Gastrocnemius medialis (tissue), 4 donors: ENCODE data around the gene NDUFS8.

Experiments used
- POLR2A ChIP-seq, 2 donors: fragments of 450-650 bp; IDR thresholded peaks; one replicate each; pipeline ENCODE4 v1.6.1; 2017; ENCODE audit warnings: antibody characterized with exemption in 2 of 2, mild to moderate bottlenecking in 2 of 2, moderate library complexity in 2 of 2
- TF ChIP-seq, protein P1 (sequence below), 5 experiments: fragments of 450-650 bp in 3 of 5; fragments of 200-600 bp in 2 of 5; sonication (generic) in 2 of 5; IDR thresholded peaks in 4 of 5; conservative IDR thresholded peaks in 1 of 5; 1 replicate in 4 of 5; 2 replicates in 1 of 5; pipeline ENCODE4 v1.5.1; 2016 to 2019; ENCODE audit warnings: antibody characterized with exemption in 5 of 5, mild to moderate bottlenecking in 3 of 5, moderate library complexity in 3 of 5

DNA sequence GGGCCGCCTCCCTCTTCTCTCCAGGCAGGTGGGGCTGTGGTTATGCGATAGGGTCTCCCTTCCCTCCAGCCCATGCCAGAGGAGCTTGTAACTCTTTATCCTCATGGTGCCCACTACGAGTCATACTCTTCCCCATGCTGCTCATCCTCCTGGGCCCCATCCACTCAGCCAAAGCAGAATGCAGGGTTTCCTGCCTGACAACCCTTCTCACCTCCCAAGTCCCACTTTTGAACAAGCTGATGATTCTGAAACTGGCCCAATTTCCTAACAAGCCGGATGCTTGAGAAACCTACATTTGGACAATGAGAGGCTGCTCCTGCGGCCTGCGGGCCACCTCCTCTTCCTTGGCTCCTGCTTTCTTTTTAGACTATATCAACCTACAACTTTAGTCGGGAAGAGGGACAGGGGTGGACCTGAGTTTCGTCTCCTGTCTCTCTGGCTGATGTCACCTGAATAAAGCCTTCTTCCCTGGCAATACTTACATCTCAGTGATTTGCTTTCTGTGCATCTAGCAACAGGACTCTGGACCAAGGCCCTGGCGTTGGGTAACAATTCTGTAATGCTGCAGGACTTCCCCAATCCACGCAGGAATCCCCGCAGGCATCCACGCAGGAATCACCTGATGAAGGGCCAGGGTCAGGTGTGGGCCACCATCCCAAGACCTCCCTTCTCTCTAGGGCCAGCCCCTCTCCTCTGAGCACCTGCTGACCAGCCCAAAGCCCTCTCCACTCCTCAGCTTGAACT, 1.5 kb upstream of the NDUFS8 start:
- TF ChIP-seq, protein P1, sequence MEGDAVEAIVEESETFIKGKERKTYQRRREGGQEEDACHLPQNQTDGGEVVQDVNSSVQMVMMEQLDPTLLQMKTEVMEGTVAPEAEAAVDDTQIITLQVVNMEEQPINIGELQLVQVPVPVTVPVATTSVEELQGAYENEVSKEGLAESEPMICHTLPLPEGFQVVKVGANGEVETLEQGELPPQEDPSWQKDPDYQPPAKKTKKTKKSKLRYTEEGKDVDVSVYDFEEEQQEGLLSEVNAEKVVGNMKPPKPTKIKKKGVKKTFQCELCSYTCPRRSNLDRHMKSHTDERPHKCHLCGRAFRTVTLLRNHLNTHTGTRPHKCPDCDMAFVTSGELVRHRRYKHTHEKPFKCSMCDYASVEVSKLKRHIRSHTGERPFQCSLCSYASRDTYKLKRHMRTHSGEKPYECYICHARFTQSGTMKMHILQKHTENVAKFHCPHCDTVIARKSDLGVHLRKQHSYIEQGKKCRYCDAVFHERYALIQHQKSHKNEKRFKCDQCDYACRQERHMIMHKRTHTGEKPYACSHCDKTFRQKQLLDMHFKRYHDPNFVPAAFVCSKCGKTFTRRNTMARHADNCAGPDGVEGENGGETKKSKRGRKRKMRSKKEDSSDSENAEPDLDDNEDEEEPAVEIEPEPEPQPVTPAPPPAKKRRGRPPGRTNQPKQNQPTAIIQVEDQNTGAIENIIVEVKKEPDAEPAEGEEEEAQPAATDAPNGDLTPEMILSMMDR (IDR thresholded peaks at IDR 0.05 in 4 of 5, conservative IDR thresholded peaks at IDR 0.05 in 1 of 5): no peak
- no peak for TF ChIP-seq POLR2A (IDR thresholded peaks at IDR 0.05)
